Smooth muscle cell (in vitro differentiated cells): ENCODE measurements around the gene TRPV6. TPM values are rescaled to one million over a fixed set of nuclear protein-coding genes. Genes with fewer than 3 reads are reported as not detected.

ENCODE experiments used
- polyA plus RNA-seq: library from polyadenylated mRNA; unstranded; fragments of >200 nt; fragmentation: Nextera tagmentation; extraction: Ambion mirVana; gene quantifications from 2 replicates; pipeline ENCODE4 v1.2.1, GENCODE V29; 2016
- total RNA-seq: library from RNA; depleted of rRNA; stranded (reverse); fragments of >200 nt; gene quantifications from 2 replicates; pipeline ENCODE4 v1.2.3, GENCODE V29; 2014

The TRPV6 gene
- total and polyA plus RNA-seq, 2 experiments from 2014 or later, result 0.17 TPM; not detected in 1

Other genes with a start within 250 kb of the TRPV6 start
- not detected in 2 replicates for gene PRSS1, start 136.3 kb downstream of the TRPV6 start, total RNA-seq
- not detected in 2 replicates for gene PRSS1, start 136.3 kb downstream of the TRPV6 start, polyA plus RNA-seq
- not detected in 2 replicates for gene PRSS2, start 114.8 kb downstream of the TRPV6 start, total RNA-seq
- gene PRSS2, start 114.8 kb downstream of the TRPV6 start, polyA plus RNA-seq, result not detected in 2 replicates
- gene EPHB6, start 30.7 kb downstream of the TRPV6 start, total RNA-seq, result 4.8 and 15.9 TPM in 2 replicates
- gene EPHB6, start 30.7 kb downstream of the TRPV6 start, polyA plus RNA-seq, result 12.6 and 21.1 TPM in 2 replicates
- gene TRPV5, start 48.0 kb upstream of the TRPV6 start, total RNA-seq, result not detected in 2 replicates
- not detected in 2 replicates for gene TRPV5, start 48.0 kb upstream of the TRPV6 start, polyA plus RNA-seq
- not detected in 2 replicates for gene LLCFC1, start 53.7 kb upstream of the TRPV6 start, total RNA-seq
- gene LLCFC1, start 53.7 kb upstream of the TRPV6 start, polyA plus RNA-seq, result not detected in 2 replicates
- 0.09 and 0.94 TPM in 2 replicates for gene KEL, start 76.6 kb upstream of the TRPV6 start, total RNA-seq
- 0.56 TPM in 1 of 2 replicates, not detected in the other for gene KEL, start 76.6 kb upstream of the TRPV6 start, polyA plus RNA-seq
- 0.45 and 0.72 TPM in 2 replicates for gene OR9A2, start 141.4 kb upstream of the TRPV6 start, total RNA-seq
- gene OR9A2, start 141.4 kb upstream of the TRPV6 start, polyA plus RNA-seq, result not detected in 2 replicates
- gene OR6V1, start 166.6 kb upstream of the TRPV6 start, total RNA-seq, result not detected in 2 replicates
- gene OR6V1, start 166.6 kb upstream of the TRPV6 start, polyA plus RNA-seq, result 0.40 TPM in 1 of 2 replicates, not detected in the other
- gene PIP, start 246.3 kb upstream of the TRPV6 start, total RNA-seq, result not detected in 2 replicates
- not detected in 2 replicates for gene PIP, start 246.3 kb upstream of the TRPV6 start, polyA plus RNA-seq